ENCODE data around the gene ONECUT1.

ONECUT1 gene

DNA sequence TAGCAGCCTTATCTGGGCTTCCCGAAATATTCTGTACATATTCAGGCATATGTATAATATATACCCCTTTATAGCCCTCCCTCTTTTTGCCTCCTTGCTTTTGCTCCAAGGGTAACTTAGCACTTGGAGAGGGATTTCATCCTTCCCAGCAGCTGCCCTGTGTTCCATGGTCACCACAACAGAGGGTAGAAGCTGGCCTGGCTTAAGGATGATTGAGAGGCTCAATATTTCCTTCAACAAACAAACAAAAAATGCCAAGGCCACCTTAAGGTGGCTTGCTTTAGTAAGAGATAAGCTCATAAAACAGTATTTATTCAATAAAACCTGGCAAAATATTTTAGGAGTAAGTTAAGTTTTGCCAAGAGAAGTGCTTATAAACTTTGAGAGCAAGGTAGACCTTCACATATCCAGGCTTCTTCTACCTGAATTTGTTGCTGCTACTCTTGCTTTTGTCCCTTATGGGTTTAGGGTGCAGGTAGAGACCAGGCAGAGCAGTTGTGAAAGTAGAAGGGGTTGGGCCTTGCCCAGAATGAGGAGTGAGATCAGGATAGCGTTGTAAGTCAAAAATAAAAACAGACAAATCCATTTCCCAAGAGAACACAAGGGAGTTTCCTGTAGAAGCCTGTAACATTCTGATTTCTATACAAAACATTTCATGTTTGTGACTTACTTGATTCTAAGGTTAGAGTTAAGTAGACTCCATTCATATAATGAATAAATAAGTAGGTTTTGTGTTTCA lies 58.2 kb downstream of the ONECUT1 start:
- DNase-seq (ENCODE audit: low read depth): no peak

GRCh38 chr15:52731004-52731403 lies 59.1 kb downstream of the ONECUT1 start:
- no peak for DNase-seq (ENCODE audit: low read depth)

DNA sequence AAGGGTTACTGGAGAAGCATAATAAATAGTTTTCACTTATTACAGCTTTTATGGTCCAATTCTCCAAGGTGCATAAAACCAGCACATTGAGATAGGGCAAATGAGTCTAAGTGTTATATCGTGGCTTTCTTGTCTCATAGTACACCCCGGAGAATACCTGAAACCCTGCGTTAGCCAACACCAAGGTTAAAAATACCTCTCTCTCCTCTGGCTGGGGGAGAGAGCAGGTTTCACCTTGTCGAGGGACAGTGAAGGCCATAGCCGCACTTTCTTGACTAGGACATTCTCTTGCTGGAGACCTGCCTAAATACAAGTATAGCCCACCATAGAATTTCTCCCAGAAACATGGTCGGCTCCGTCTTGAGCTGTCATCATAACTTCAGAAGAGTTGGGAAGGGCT lies 59.5 kb downstream of the ONECUT1 start:
- no peak for DNase-seq (ENCODE audit: low read depth)

- DNase-seq (ENCODE audit: low read depth): no peak
These were observed 60.0 kb downstream of the ONECUT1 start for GRCh38 chr15:52730173-52730572.

DNA sequence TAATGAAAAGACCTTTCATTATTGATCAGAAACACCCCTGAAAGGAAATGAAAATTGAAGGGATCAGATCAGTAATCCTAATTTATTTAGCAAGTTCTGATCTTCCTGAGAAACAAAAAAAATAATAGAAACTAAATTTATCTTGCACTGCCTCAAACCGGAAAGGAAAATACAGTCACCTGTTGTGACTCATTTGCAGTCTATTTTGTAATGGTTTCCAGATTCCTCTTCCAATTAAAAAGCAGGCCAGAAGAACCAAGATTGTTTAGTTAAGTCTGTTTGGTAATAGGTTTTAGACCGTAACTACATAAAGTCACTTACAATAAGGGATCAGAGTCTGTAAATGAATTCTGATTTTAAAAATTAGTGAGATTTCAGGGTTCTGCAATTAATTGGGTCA lies 61.2 kb downstream of the ONECUT1 start:
- DNase-seq (ENCODE audit: low read depth): no peak

DNA sequence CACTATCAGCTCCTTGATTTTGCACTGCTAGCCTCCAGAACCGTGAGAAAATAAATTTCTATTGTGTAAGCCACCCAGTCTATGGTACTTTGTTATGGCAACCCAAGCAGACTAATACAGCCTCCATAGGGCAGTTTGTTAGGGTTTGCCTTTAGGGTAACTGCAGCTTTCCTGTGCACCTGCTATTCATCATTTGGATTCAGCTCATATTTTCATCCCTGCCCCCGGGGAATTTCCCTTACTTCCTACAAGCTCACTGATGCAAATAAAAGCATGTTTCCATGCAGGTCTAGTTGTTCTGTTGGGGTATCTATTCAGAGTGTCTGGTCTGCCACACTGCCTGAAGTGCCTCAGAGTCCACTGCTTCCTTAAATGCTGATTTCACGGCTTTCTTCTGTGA lies 62.3 kb downstream of the ONECUT1 start:
- no peak for DNase-seq (ENCODE audit: low read depth)

- DNase-seq (ENCODE audit: low read depth): no peak
These were observed 63.9 kb downstream of the ONECUT1 start for GRCh38 chr15:52726195-52726594.

DNA sequence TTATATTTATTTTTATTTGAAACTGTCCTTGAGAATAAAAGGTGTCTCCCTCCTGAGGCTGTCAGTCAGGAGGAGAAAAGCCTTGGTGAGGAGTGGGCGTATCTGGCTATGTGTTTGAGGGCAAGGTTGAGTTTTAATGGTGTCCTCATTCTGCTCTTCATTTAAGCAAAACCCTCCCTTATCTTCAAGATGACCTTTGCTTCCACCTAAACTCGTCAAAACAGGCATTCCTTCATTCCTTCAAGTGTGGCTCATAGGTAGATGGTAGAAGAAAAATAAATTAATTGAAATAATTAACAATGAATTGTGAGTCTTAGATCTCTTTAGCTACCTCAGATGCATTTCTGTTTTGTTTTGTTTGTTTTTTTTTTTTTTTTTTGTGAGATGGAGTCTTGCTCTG lies 71.6 kb downstream of the ONECUT1 start:
- no peak for DNase-seq (ENCODE audit: low read depth)

- DNase-seq (ENCODE audit: low read depth): no peak
These were observed 72.2 kb downstream of the ONECUT1 start for GRCh38 chr15:52717924-52718323.

DNA sequence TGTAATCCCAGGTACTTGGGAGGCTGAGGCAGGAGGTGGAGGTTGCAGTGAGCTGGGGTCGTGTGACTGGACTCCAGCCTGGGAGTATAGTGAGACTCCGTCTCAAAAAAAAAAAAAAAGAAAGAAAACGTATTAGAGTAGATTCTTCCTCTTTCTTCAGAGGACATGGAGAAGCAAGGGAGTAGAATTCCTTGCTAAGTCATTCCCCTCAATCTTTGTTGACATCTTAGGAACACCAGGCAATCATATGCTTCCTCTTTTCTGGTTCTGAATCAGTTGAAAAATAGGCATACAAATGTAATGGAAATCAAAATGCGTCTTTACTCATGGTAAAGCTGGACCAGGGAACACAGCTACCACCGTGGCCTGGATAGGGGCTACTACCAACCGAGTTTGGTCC lies 72.7 kb downstream of the ONECUT1 start:
- no peak for DNase-seq (ENCODE audit: low read depth)

DNA sequence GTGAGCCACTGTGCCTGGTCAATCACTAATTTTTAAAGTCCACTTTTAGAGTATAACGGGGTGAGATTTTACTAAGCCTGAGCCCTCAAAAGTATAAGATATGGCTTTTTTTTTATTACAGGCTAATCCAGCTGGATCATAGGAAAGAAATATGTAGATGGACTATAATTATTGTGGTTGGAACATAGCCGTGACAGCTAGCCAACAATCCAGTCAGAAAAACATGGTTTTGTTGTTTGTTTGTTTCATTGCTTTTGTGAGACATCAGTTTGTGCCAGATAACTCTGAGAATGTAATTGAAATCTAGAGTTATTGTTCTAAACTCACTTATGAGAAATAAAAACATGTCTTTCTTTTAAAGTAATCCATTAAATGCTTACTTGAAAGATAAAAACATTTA lies 73.6 kb downstream of the ONECUT1 start:
- DNase-seq (ENCODE audit: low read depth): no peak

- DNase-seq (ENCODE audit: low read depth): no peak
These were observed 74.7 kb downstream of the ONECUT1 start for GRCh38 chr15:52715411-52715810.

DNA sequence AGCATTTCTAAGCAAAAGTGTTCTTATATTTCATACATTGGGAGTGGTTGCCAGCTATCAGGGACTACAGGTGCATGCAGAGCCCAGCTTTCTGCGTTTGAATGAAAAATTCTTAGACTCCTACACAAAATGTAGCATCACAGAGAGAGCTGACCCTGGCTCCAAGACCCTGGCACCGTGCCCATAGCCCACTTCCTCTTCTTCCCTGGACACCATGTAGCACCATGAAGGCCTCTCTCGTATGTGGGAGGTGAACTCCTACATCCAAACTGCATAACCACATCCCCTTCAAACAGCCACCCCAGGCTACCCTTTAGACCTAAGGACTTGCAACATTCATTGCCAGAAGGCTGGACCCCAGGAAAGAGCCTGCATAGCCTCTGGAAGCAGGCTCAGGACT lies 75.2 kb downstream of the ONECUT1 start:
- no peak for DNase-seq (ENCODE audit: low read depth)

DNA sequence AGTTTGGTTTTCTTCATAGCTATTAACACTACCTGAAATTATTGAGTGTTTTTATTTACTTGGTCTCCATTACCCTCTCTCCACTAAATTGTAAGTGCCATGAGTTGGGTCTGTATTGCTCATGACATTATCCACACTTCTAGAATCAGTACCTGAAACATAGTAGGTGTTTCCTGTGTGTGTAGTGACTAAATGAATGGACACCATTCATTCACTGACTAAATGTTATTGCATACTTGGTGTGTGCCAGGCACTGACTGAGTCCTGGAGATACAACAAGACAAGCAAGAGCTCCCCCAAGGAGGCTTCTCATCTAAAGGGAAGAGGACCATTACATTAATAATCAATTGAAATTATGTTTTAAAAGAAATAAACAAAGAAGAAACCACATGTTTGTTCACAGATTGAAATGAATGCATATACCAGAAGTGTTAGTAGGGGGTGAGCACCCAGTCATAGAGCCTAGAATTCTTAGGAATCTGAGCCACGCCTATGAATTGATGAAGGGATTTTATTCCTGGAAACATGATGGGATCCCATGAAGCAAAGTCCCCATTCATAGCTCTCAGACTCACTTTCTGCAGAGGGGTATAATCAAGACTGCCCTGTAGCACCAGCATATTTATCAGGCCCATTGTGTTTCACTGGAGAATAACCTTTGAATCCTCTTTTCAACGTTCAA lies 79.3 kb downstream of the ONECUT1 start:
- DNase-seq (ENCODE audit: low read depth): no peak

DNA sequence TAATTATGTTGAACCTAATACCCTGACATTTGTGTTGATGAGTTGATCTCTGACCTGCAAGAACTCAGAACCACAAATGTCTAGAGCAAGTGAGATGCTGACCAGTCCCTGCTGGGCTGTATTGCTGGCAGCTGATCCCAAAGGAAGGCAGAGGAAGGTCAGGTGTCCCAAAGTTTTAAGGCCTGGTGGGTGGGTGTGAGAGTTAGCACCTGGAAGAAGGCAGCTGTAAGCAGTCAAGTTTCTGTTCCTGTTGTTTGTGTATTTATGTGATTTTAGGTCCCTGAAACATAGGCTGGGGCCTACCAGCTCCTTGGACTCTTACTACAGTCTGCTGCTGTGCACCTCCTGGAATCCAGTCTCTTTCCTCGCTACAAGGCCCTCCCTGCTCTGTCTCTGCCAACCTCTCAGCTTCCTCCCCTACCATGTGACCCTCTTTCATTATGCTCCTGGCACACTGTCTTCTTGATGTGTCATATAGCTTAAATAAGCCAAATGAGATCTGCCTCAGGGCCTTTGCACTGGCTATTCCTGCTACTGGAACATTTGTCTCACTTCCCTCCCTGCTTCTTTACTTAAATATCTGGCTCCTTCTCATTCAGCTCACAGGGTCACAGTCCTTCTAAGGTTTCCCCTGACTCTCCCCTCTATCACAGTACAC lies 80.0 kb downstream of the ONECUT1 start:
- no peak for DNase-seq (ENCODE audit: low read depth)

GRCh38 chr15:52709187-52709981 lies 80.8 kb downstream of the ONECUT1 start:
- DNase-seq (ENCODE audit: low read depth): no peak
